GM12801 (cell line): Measurements from ENCODE around the gene TPM3.

ENCODE experiments used
- CTCF ChIP-seq: IDR thresholded peaks from one replicate; pipeline ENCODE4 v1.5.1; 2011; ENCODE audit warnings: control low read depth; ENCODE audit not compliant: insufficient read length; ENCODE audit errors: extremely low read depth

TPM3 gene

GRCh38 chr1:154198756-154199562 is 7.1 kb upstream of the TPM3 start:
- no peak for TF ChIP-seq CTCF

GRCh38 chr1:154193821-154194220 is 1.9 kb upstream of the TPM3 start:
- TF ChIP-seq CTCF: no peak

GRCh38 chr1:154192476-154192875 is 576 bp upstream of the TPM3 start:
- no peak for TF ChIP-seq CTCF

- TF ChIP-seq CTCF: no peak
These were observed 1.4 kb downstream of the TPM3 start for GRCh38 chr1:154190550-154190949.

GRCh38 chr1:154186852-154187501 is 4.9 kb downstream of the TPM3 start:
- TF ChIP-seq CTCF: no peak

GRCh38 chr1:154186177-154186576 is 5.7 kb downstream of the TPM3 start:
- TF ChIP-seq CTCF: no peak

GRCh38 chr1:154183046-154183915 is 8.6 kb downstream of the TPM3 start:
- no peak for TF ChIP-seq CTCF
